HCT116 (cell line): ENCODE results near the gene HIVEP2.

Experiments used
- POLR2AphosphoS5 ChIP-seq: IDR thresholded peaks from 2 replicates; pipeline ENCODE4 v1.6.1; 2011; ENCODE audit warnings: mild to moderate bottlenecking, low read depth, low read length, moderate library complexity
- TCF7L2 ChIP-seq: IDR thresholded peaks from 2 replicates; pipeline ENCODE4 v1.7.0; 2011; ENCODE audit warnings: borderline replicate concordance, inconsistent platforms; ENCODE audit not compliant: insufficient read depth, insufficient read length; ENCODE audit errors: extremely low read depth
- YY1 ChIP-seq: IDR thresholded peaks from 2 replicates; pipeline ENCODE4 v1.6.1; 2011; ENCODE audit warnings: low read length, low read depth, moderate library complexity, mild to moderate bottlenecking; ENCODE audit not compliant: insufficient replicate concordance; ENCODE audit errors: extremely low read depth
- TF ChIP-seq, protein P1 (sequence below), 3 experiments: fragments of 200-600 bp in 1 of 3; sonication (generic) in 1 of 3; IDR thresholded peaks in 2 of 3; conservative IDR thresholded peaks in 1 of 3; 2 replicates each; pipeline ENCODE4 v1.5.1; 2012 to 2017; ENCODE audit warnings: low read depth in 2 of 3, low read length in 2 of 3, antibody characterized with exemption in 1 of 3, borderline replicate concordance in 1 of 3, control low read depth in 1 of 3, mild to moderate bottlenecking in 1 of 3, mixed read lengths in 1 of 3, mixed run types in 1 of 3, moderate library complexity in 1 of 3; ENCODE audit not compliant: insufficient read depth in 1 of 3
- TF ChIP-seq, protein P2 (sequence below): IDR thresholded peaks from 2 replicates; pipeline ENCODE4 v1.6.1; 2012

DNA sequence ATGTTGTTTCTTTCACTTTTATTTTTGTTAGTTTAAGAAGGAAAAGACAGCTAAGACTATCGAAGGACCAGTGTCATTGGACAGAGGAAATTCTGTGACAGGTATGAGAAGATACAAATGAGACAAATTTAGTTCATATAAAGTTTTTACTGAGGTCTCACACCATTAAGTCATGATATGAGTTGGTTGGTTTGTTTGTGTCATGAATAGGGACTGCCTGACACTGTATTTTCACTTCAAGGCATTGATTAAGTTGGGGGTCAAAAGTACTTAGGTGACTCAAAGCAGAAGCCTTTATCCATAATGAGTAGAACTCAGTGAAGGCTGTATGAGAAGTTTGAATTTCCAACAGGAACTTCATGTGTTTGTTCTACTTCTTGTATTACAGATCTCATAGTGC, 21.3 kb upstream of the HIVEP2 start:
- TF ChIP-seq, protein P1, sequence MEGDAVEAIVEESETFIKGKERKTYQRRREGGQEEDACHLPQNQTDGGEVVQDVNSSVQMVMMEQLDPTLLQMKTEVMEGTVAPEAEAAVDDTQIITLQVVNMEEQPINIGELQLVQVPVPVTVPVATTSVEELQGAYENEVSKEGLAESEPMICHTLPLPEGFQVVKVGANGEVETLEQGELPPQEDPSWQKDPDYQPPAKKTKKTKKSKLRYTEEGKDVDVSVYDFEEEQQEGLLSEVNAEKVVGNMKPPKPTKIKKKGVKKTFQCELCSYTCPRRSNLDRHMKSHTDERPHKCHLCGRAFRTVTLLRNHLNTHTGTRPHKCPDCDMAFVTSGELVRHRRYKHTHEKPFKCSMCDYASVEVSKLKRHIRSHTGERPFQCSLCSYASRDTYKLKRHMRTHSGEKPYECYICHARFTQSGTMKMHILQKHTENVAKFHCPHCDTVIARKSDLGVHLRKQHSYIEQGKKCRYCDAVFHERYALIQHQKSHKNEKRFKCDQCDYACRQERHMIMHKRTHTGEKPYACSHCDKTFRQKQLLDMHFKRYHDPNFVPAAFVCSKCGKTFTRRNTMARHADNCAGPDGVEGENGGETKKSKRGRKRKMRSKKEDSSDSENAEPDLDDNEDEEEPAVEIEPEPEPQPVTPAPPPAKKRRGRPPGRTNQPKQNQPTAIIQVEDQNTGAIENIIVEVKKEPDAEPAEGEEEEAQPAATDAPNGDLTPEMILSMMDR (IDR thresholded peaks at IDR 0.05 in 2 of 3, conservative IDR thresholded peaks at IDR 0.05 in 1 of 3; ENCODE audit: borderline replicate concordance in 1 of 3, insufficient read depth in 1 of 3, low read depth in 2 of 3, low read length in 2 of 3), result no peak
- TF ChIP-seq, protein P2, sequence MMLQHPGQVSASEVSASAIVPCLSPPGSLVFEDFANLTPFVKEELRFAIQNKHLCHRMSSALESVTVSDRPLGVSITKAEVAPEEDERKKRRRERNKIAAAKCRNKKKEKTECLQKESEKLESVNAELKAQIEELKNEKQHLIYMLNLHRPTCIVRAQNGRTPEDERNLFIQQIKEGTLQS, result no peak
- TF ChIP-seq POLR2AphosphoS5 (no peak), YY1 (no peak), TCF7L2 (no peak)
